ENCODE data around the gene GOLPH3. TPM values are rescaled to one million over a fixed set of nuclear protein-coding genes. Genes with fewer than 3 reads are reported as not detected.

Gene GOLPH3
- total and polyA plus RNA-seq, 2 of the 8 experiments (the other 6 are each of a cell fraction or from before 2014, with no cell fraction given): 53.7 to 93.6 TPM

DNA sequence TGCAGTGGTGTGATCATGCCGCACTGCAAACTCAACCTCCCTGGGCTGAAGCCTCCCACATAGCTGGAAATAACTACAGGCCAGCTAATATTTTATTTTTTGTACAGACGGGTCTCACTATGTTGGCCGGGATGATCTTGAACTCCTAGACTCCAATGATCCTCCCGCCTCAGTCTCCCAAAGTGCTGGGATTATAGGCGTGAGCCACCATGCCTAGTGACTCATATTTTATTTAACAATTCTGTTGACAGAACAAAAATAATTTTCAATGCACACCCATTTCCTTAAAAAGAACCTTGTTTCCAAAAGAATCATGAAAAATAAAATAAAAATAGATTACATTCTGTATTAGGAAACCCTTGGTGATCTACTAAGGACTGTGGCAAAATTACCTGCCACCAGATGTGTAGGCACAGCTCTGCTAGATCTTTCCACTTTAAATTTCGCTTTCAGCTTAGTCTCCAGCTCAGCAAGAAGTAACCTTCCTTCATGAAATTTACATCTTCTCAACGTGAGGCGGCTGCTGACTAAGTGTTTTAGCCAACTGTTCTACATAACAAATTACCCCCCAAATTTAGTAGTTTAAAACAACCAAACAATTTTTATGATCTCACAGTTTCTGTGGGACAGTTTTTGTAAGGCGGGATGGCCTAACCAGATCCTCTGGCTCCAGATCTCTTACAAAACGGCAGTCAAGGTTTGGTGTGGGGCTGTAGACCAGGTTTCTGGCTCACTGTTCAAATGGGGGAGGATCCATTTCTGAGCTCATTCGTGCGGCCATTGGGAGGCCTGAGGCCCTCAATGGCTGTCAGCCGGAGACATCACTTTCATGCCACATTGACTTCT is 32.6 kb upstream of the GOLPH3 start (continued):
- TF ChIP-seq, protein P1, sequence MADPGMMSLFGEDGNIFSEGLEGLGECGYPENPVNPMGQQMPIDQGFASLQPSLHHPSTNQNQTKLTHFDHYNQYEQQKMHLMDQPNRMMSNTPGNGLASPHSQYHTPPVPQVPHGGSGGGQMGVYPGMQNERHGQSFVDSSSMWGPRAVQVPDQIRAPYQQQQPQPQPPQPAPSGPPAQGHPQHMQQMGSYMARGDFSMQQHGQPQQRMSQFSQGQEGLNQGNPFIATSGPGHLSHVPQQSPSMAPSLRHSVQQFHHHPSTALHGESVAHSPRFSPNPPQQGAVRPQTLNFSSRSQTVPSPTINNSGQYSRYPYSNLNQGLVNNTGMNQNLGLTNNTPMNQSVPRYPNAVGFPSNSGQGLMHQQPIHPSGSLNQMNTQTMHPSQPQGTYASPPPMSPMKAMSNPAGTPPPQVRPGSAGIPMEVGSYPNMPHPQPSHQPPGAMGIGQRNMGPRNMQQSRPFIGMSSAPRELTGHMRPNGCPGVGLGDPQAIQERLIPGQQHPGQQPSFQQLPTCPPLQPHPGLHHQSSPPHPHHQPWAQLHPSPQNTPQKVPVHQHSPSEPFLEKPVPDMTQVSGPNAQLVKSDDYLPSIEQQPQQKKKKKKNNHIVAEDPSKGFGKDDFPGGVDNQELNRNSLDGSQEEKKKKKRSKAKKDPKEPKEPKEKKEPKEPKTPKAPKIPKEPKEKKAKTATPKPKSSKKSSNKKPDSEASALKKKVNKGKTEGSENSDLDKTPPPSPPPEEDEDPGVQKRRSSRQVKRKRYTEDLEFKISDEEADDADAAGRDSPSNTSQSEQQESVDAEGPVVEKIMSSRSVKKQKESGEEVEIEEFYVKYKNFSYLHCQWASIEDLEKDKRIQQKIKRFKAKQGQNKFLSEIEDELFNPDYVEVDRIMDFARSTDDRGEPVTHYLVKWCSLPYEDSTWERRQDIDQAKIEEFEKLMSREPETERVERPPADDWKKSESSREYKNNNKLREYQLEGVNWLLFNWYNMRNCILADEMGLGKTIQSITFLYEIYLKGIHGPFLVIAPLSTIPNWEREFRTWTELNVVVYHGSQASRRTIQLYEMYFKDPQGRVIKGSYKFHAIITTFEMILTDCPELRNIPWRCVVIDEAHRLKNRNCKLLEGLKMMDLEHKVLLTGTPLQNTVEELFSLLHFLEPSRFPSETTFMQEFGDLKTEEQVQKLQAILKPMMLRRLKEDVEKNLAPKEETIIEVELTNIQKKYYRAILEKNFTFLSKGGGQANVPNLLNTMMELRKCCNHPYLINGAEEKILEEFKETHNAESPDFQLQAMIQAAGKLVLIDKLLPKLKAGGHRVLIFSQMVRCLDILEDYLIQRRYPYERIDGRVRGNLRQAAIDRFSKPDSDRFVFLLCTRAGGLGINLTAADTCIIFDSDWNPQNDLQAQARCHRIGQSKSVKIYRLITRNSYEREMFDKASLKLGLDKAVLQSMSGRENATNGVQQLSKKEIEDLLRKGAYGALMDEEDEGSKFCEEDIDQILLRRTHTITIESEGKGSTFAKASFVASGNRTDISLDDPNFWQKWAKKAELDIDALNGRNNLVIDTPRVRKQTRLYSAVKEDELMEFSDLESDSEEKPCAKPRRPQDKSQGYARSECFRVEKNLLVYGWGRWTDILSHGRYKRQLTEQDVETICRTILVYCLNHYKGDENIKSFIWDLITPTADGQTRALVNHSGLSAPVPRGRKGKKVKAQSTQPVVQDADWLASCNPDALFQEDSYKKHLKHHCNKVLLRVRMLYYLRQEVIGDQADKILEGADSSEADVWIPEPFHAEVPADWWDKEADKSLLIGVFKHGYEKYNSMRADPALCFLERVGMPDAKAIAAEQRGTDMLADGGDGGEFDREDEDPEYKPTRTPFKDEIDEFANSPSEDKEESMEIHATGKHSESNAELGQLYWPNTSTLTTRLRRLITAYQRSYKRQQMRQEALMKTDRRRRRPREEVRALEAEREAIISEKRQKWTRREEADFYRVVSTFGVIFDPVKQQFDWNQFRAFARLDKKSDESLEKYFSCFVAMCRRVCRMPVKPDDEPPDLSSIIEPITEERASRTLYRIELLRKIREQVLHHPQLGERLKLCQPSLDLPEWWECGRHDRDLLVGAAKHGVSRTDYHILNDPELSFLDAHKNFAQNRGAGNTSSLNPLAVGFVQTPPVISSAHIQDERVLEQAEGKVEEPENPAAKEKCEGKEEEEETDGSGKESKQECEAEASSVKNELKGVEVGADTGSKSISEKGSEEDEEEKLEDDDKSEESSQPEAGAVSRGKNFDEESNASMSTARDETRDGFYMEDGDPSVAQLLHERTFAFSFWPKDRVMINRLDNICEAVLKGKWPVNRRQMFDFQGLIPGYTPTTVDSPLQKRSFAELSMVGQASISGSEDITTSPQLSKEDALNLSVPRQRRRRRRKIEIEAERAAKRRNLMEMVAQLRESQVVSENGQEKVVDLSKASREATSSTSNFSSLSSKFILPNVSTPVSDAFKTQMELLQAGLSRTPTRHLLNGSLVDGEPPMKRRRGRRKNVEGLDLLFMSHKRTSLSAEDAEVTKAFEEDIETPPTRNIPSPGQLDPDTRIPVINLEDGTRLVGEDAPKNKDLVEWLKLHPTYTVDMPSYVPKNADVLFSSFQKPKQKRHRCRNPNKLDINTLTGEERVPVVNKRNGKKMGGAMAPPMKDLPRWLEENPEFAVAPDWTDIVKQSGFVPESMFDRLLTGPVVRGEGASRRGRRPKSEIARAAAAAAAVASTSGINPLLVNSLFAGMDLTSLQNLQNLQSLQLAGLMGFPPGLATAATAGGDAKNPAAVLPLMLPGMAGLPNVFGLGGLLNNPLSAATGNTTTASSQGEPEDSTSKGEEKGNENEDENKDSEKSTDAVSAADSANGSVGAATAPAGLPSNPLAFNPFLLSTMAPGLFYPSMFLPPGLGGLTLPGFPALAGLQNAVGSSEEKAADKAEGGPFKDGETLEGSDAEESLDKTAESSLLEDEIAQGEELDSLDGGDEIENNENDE (IDR thresholded peaks at IDR 0.05; ENCODE audit: insufficient replicate concordance, low read length): no peak
- TF ChIP-seq ZNF274 (IDR thresholded peaks at IDR 0.05; ENCODE audit: borderline replicate concordance, extremely low read depth, low read length) (no peak), SP2 (IDR thresholded peaks at IDR 0.05; ENCODE audit: low read length) (no peak), RBBP5 (IDR thresholded peaks at IDR 0.05; ENCODE audit: borderline replicate concordance, low read depth, low read length) (no peak), KDM5A (IDR thresholded peaks at IDR 0.05; ENCODE audit: low read length) (no peak)

Data from H1 (cell line).